GM12892 (cell line): ENCODE data around the gene TENM4.

Experiments
- POLR2A ChIP-seq: IDR thresholded peaks from 2 replicates; pipeline ENCODE4 v1.6.1; 2011; ENCODE audit warnings: low read depth, low read length, control low read depth
- POLR2AphosphoS5 ChIP-seq: IDR thresholded peaks from 2 replicates; pipeline ENCODE4 v1.6.1; 2011; ENCODE audit warnings: low read depth, low read length, control low read depth
- TAF1 ChIP-seq: IDR thresholded peaks from 2 replicates; pipeline ENCODE4 v1.6.1; 2011; ENCODE audit warnings: low read depth, mild to moderate bottlenecking, control low read depth, low read length, borderline replicate concordance

DNA sequence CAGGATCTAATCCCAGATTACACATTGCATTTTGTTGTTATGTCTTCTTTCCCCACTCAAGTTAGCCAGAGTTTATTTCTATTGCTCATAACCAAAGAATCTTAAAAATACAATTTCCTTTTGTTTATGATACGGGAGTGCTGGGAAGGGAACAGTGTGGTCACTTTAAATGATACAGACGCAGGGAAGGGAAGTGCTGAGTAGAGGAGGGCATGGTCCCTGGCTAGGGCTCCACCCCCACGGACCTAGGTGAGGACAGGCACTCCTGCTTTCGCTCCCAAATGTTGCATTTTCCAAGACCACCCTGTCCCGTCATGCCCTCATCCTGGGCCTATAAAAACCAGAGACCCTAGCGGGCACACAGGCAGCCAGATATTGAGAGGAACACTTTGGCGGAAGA, 835.5 kb downstream of the TENM4 start:
- TF ChIP-seq POLR2A = no peak
- no peak for TF ChIP-seq POLR2AphosphoS5
- TF ChIP-seq TAF1 = no peak
